ENCODE results near the gene ZNF813.

The ZNF813 gene

GRCh38 chr19:53536225-53536548, 68.7 kb downstream of the ZNF813 start:
- TF ChIP-seq CTCF (IDR thresholded peaks at IDR 0.05; ENCODE audit: borderline replicate concordance, control extremely low read depth, extremely low read depth, insufficient read depth, missing control alignments), result no peak
- no peak for DNase-seq (ENCODE audit: low spot score)
- in situ Hi-C loops (cut with MboI; ENCODE audit: low sequenced_read_pairs, unreplicated experiment), result no loop called here

DNA sequence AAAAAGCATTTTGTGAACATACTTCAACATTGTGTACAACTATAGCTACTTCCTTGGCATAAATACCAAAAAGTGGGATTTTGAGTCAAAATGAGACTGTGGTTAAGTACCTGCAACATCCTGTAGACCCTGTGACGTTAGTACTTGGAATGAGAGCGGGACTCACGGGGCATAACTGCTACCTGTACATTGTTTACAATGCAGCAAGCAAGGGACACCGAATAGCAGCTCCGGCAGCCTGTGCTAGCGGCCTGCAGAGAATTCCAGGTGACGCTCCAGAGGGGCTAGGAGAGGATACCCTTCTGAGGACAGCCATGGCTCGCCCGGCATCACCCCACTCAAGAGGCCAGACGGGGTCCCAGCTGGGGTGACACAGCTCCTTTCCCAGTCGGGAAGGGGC, 69.6 kb downstream of the ZNF813 start:
- TF ChIP-seq CTCF (IDR thresholded peaks at IDR 0.05; ENCODE audit: borderline replicate concordance, control extremely low read depth, extremely low read depth, insufficient read depth, missing control alignments), result no peak
- DNase-seq (ENCODE audit: low spot score), result no peak
- in situ Hi-C loops (cut with MboI; ENCODE audit: low sequenced_read_pairs, unreplicated experiment), result no loop called here

- in situ Hi-C loops (cut with MboI; ENCODE audit: low sequenced_read_pairs, unreplicated experiment), result no loop called here
- DNase-seq (ENCODE audit: low spot score), result peak; percentile 88
- TF ChIP-seq CTCF (IDR thresholded peaks at IDR 0.05; ENCODE audit: borderline replicate concordance, control extremely low read depth, extremely low read depth, insufficient read depth, missing control alignments), result no peak
These were observed 70.2 kb downstream of the ZNF813 start, which contains the start of gene ZNF331 for GRCh38 chr19:53537521-53538377. Gene ZNF331, plus strand, starts transcription at chr19:53538145. Its CDS starts 31,232 bp downstream, at chr19:53569377.

- in situ Hi-C loops (cut with MboI; ENCODE audit: low sequenced_read_pairs, unreplicated experiment), result no loop called here
- no peak for TF ChIP-seq CTCF (IDR thresholded peaks at IDR 0.05; ENCODE audit: borderline replicate concordance, control extremely low read depth, extremely low read depth, insufficient read depth, missing control alignments)
These were observed 71.0 kb downstream of the ZNF813 start for GRCh38 chr19:53538378-53539109.

GRCh38 chr19:53540091-53540490, 72.6 kb downstream of the ZNF813 start:
- no peak for TF ChIP-seq CTCF (IDR thresholded peaks at IDR 0.05; ENCODE audit: borderline replicate concordance, control extremely low read depth, extremely low read depth, insufficient read depth, missing control alignments)
- no peak for DNase-seq (ENCODE audit: low spot score)
- in situ Hi-C loops (cut with MboI; ENCODE audit: low sequenced_read_pairs, unreplicated experiment), result no loop called here

More at GRCh38 chr19:53538378-53539109, 71.0 kb downstream of the ZNF813 start:
- no peak for DNase-seq (ENCODE audit: low spot score)

- no peak for TF ChIP-seq CTCF (IDR thresholded peaks at IDR 0.05; ENCODE audit: borderline replicate concordance, control extremely low read depth, extremely low read depth, insufficient read depth, missing control alignments)
These were observed 74.4 kb downstream of the ZNF813 start for GRCh38 chr19:53541971-53542370.

More at GRCh38 chr19:53541971-53542370, 74.4 kb downstream of the ZNF813 start:
- no peak for DNase-seq (ENCODE audit: low spot score)
- in situ Hi-C loops (cut with MboI; ENCODE audit: low sequenced_read_pairs, unreplicated experiment), result no loop called here
